Osteoblast (primary cell): ENCODE data around the gene MTA3. TPM values are rescaled to one million over a fixed set of nuclear protein-coding genes. Genes with fewer than 3 reads are reported as not detected.

ENCODE experiments used
- DNase-seq: peaks from one replicate; pipeline ENCODE4 v3.0.0; 2011; ENCODE audit warnings: low spot score, mixed read lengths; ENCODE audit not compliant: insufficient read length; ENCODE audit errors: missing footprints
- H2AFZ ChIP-seq: 2 replicates; pipeline ENCODE4 v1.6.0; 2011; ENCODE audit warnings: mild to moderate bottlenecking, low read length
- H3K27ac ChIP-seq: 2 replicates; pipeline ENCODE4 v1.5.1; 2011; ENCODE audit warnings: mild to moderate bottlenecking, low read depth, low read length, moderate library complexity
- H3K27me3 ChIP-seq: 2 replicates; pipeline ENCODE4 v1.6.0; 2012; ENCODE audit warnings: mild to moderate bottlenecking, control low read depth, inconsistent platforms, low read length, moderate library complexity; ENCODE audit not compliant: insufficient read depth
- H3K36me3 ChIP-seq: 2 replicates; pipeline ENCODE4 v1.5.1; 2011; ENCODE audit warnings: mild to moderate bottlenecking, low read length, control low read depth, moderate library complexity; ENCODE audit not compliant: insufficient read depth
- H3K4me1 ChIP-seq: 2 replicates; pipeline ENCODE4 v1.5.1; 2011; ENCODE audit warnings: mild to moderate bottlenecking, low read length, control low read depth, moderate library complexity; ENCODE audit not compliant: insufficient read depth
- H3K4me2 ChIP-seq: 2 replicates; pipeline ENCODE4 v1.6.0; 2011; ENCODE audit warnings: mild to moderate bottlenecking, low read length; ENCODE audit not compliant: insufficient read depth
- H3K4me3 ChIP-seq: fragments of 200-600 bp; sonication (generic); 3 replicates; pipeline ENCODE4 v1.5.1; 2012; ENCODE audit warnings: mild to moderate bottlenecking, low read length, inconsistent platforms; ENCODE audit not compliant: insufficient read depth
- H3K79me2 ChIP-seq: 2 replicates; pipeline ENCODE4 v1.6.0; 2012; ENCODE audit warnings: mild to moderate bottlenecking, low read length, control low read depth, inconsistent platforms; ENCODE audit not compliant: insufficient read depth
- H3K9me3 ChIP-seq: 2 replicates; pipeline ENCODE4 v1.5.1; 2011; ENCODE audit warnings: low read depth, low read length, control low read depth
- H4K20me1 ChIP-seq: 2 replicates; pipeline ENCODE4 v1.6.0; 2012; ENCODE audit warnings: mild to moderate bottlenecking, low read length, control low read depth; ENCODE audit not compliant: insufficient read depth
- CTCF ChIP-seq: IDR thresholded peaks from 2 replicates; pipeline ENCODE4 v1.5.1; 2011; ENCODE audit warnings: mild to moderate bottlenecking, low read depth, low read length, moderate library complexity; ENCODE audit errors: extremely low read depth
- total RNA-seq: library from RNA; depleted of rRNA; stranded (reverse); fragments of >200 nt; gene quantifications from 2 replicates; pipeline ENCODE4 v1.2.3, GENCODE V29; 2012

MTA3 gene
- total RNA-seq: 29.3 and 33.3 TPM in 2 replicates

GRCh38 chr2:42568401-42569115, at the start of gene MTA3:
Gene MTA3, plus strand, starts transcription at chr2:42568632. Its CDS starts 114 bp downstream, at chr2:42568746.
- peak; percentile 93 for DNase-seq

GRCh38 chr2:42519624-42520023, 48.8 kb upstream of the MTA3 start:
- no peaks in the 10 kb centered on the region for H3K79me2 ChIP-seq
- no peak for DNase-seq
- no peaks in the 10 kb centered on the region for H4K20me1 ChIP-seq
- no peak overlapping the region for H3K4me2 ChIP-seq
- TF ChIP-seq CTCF: no peak
- no peak overlapping the region for H3K27ac ChIP-seq
- H3K4me1 ChIP-seq: no peaks in the 10 kb centered on the region
- H3K9me3 ChIP-seq: no peaks in the 10 kb centered on the region
- H3K4me3 ChIP-seq: no peak overlapping the region
- no peaks in the 10 kb centered on the region for H3K36me3 ChIP-seq
- H3K27me3 ChIP-seq: no peaks in the 10 kb centered on the region
- H2AFZ ChIP-seq: no peak overlapping the region

More at GRCh38 chr2:42568401-42569115, at the start of gene MTA3:
- Histone ChIP-seq H3K27me3 (no peaks in the 10 kb centered on the region), H3K9me3 (no peaks in the 10 kb centered on the region), H3K36me3 (peaks cover 7% of the 10 kb centered on the region), H4K20me1 (no peaks in the 10 kb centered on the region), H3K27ac (no peak within 1 kb of the TSS), H3K4me2 (peak within 1 kb of the TSS; percentile 87), H3K79me2 (peaks cover 12% of the 10 kb centered on the region), H3K4me3 (peak within 1 kb of the TSS; percentile 80), H2AFZ (peak within 1 kb of the TSS; percentile 83), H3K4me1 (peaks cover 12% of the 10 kb centered on the region)
- no peak for TF ChIP-seq CTCF

- Histone ChIP-seq H3K9me3 (no peaks in the 10 kb centered on the region), H3K27me3 (no peaks in the 10 kb centered on the region), H2AFZ (no peak overlapping the region), H3K27ac (no peak overlapping the region), H3K4me1 (no peaks in the 10 kb centered on the region), H3K79me2 (no peaks in the 10 kb centered on the region), H4K20me1 (no peaks in the 10 kb centered on the region), H3K4me3 (no peak overlapping the region), H3K36me3 (no peaks in the 10 kb centered on the region), H3K4me2 (no peak overlapping the region)
- peak; percentile 52 for DNase-seq
- no peak for TF ChIP-seq CTCF
These were observed 46.4 kb upstream of the MTA3 start for GRCh38 chr2:42522035-42522434.

- Histone ChIP-seq H3K36me3 (no peaks in the 10 kb centered on the region), H3K4me3 (no peak overlapping the region), H2AFZ (no peak overlapping the region), H3K4me1 (no peaks in the 10 kb centered on the region), H3K27me3 (no peaks in the 10 kb centered on the region), H3K27ac (no peak overlapping the region), H3K4me2 (no peak overlapping the region), H4K20me1 (no peaks in the 10 kb centered on the region), H3K79me2 (no peaks in the 10 kb centered on the region), H3K9me3 (no peaks in the 10 kb centered on the region)
- peak; percentile 53 for DNase-seq
- no peak for TF ChIP-seq CTCF
These were observed 45.1 kb upstream of the MTA3 start for GRCh38 chr2:42523341-42523740.
